ENCODE results near the gene ZNF808. TPM values are rescaled to one million over a fixed set of nuclear protein-coding genes. Genes with fewer than 3 reads are reported as not detected.

ZNF808 gene
- polyA plus RNA-seq, 1 of the 3 experiments (the other 2 are of a cell fraction), result 3.3 TPM

DNA sequence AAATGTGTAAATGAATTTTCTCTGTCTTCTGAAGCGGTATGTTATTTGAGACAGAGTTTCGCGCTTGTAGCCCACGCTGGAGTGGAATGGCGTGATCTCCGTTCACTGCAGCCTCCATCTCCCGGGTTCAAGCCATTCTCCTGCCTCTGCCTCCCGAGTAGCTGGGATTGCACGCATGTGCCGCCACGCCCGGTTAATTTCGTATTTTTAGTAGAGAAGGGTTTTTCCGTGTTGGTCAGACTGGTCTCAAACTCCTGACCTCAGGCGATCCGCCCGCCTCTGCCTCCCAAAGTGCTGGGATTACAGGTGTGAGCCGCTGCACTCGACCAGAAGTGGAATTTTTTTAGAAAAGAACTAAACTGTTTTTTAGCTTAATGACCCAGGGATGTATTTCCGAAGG, 3.4 kb upstream of the ZNF808 start:
- CTCF ChIA-PET, result no interaction called here
- H3K27ac ChIP-seq (ENCODE audit: low read depth in 2 of 2, low read length in 1 of 2), result no peak overlapping the region
- no peaks in the 10 kb centered on the region for H3K9me3 ChIP-seq
- H2AFZ ChIP-seq (ENCODE audit: low read depth), result no peak overlapping the region
- H3K4me1 ChIP-seq (ENCODE audit: control insufficient read depth in 1 of 2, insufficient read depth in 2 of 2, low read depth in 1 of 2, low read length in 1 of 2), result peaks cover 0 to 10% of the 10 kb centered on the region in 2 experiments; a peak in 1 of 4 replicates
- H3K4me2 ChIP-seq, result no peak overlapping the region
- no peaks in the 10 kb centered on the region for H3K27me3 ChIP-seq (ENCODE audit: insufficient read depth)
- 67% methylated on average over 20 of the region's 20 CpGs for WGBS (ENCODE audit: low lambda C conversion rate)
- peaks cover 11% of the 10 kb centered on the region for H3F3A ChIP-seq (replicated peaks; ENCODE audit: insufficient read depth)
- H3K36me3 ChIP-seq (replicated peaks in 1 of 2; ENCODE audit: control insufficient read depth in 1 of 2, insufficient read depth in 2 of 2, low read length in 1 of 2), result no peaks in the 10 kb centered on the region
- no peaks in the 10 kb centered on the region for H4K20me1 ChIP-seq (ENCODE audit: insufficient read depth)
- H3K9me2 ChIP-seq, result no peaks in the 10 kb centered on the region
- H3K9ac ChIP-seq, result no peak overlapping the region
- TF ChIP-seq FOXJ3 (CRISPR knock-in tag; IDR thresholded peaks at IDR 0.05), result no peak
- TF ChIP-seq, protein P1, sequence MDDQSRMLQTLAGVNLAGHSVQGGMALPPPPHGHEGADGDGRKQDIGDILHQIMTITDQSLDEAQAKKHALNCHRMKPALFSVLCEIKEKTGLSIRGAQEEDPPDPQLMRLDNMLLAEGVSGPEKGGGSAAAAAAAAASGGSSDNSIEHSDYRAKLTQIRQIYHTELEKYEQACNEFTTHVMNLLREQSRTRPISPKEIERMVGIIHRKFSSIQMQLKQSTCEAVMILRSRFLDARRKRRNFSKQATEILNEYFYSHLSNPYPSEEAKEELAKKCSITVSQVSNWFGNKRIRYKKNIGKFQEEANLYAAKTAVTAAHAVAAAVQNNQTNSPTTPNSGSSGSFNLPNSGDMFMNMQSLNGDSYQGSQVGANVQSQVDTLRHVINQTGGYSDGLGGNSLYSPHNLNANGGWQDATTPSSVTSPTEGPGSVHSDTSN (IDR thresholded peaks at IDR 0.05), result no peak
- POLR2A ChIA-PET, result no interaction called here
- H3K79me2 ChIP-seq (ENCODE audit: insufficient read depth), result peaks cover 14% of the 10 kb centered on the region
- no peak for DNase-seq
- no peak overlapping the region for H3K4me3 ChIP-seq (ENCODE audit: low read depth in 2 of 2, low read length in 1 of 2)

DNA sequence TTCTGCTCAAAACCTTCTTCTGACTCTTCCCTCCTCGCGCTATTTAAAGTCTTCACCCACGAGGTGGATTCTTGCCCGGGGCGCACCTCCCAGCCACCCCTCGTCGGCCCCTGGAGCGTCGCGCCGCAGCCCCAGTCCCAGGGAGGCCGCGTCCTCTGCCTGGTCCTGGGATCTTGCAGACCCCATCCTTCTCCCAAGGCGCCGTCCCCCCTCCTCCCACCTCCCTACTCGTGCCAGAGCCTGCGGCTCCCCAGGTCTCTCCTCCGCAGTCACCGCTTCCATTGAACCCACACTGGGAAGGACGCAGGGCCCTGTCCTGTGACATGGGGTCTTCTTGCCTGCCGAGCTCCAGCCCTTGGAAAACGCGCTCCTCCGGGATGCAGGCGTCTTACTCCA, 486 bp downstream of the ZNF808 start:
- peak; percentile 45 for DNase-seq
- ChIA-PET POLR2A (interaction anchor here (0.5 kb wide), 1 partner anchor 206 kb away, joined by 3 read pairs; no protein-coding TSS in a partner anchor), CTCF (no interaction called here)
- Histone ChIP-seq H3K27me3 (ENCODE audit: insufficient read depth) (no peaks in the 10 kb centered on the region), H3K27ac (ENCODE audit: low read depth in 2 of 2, low read length in 1 of 2) (peak overlapping the region; percentile 75 to 76), H3K4me2 (peak overlapping the region; percentile 83), H2AFZ (ENCODE audit: low read depth) (peak overlapping the region; percentile 93), H3K9me3 (no peaks in the 10 kb centered on the region), H3K36me3 (replicated peaks in 1 of 2; ENCODE audit: control insufficient read depth in 1 of 2, insufficient read depth in 2 of 2, low read length in 1 of 2) (no peaks in the 10 kb centered on the region), H4K20me1 (ENCODE audit: insufficient read depth) (no peaks in the 10 kb centered on the region), H3K4me1 (ENCODE audit: control insufficient read depth in 1 of 2, insufficient read depth in 2 of 2, low read depth in 1 of 2, low read length in 1 of 2) (peaks cover 0 to 10% of the 10 kb centered on the region in 2 experiments; a peak in 1 of 4 replicates), H3K79me2 (ENCODE audit: insufficient read depth) (peaks cover 23% of the 10 kb centered on the region), H3K9me2 (no peaks in the 10 kb centered on the region), H3K9ac (peak overlapping the region; percentile 89), H3K4me3 (ENCODE audit: low read depth in 2 of 2, low read length in 1 of 2) (peak overlapping the region; percentile 73 to 78), H3F3A (replicated peaks; ENCODE audit: insufficient read depth) (peaks cover 11% of the 10 kb centered on the region)
- TF ChIP-seq RXRA (IDR thresholded peaks at IDR 0.05; ENCODE audit: borderline replicate concordance, low read depth), result no peak
- TF ChIP-seq, protein P2, sequence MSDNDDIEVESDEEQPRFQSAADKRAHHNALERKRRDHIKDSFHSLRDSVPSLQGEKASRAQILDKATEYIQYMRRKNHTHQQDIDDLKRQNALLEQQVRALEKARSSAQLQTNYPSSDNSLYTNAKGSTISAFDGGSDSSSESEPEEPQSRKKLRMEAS (IDR thresholded peaks at IDR 0.05; ENCODE audit: low read depth), result no peak; the same call in 1 of the 2 replicates
- no peak for TF ChIP-seq FOSL2 (IDR thresholded peaks at IDR 0.05; ENCODE audit: borderline replicate concordance, low read depth)
- TF ChIP-seq TAF1 (IDR thresholded peaks at IDR 0.05; ENCODE audit: borderline replicate concordance, low read depth, low read length), result no peak
- no peak for TF ChIP-seq MEF2A (IDR thresholded peaks at IDR 0.05; ENCODE audit: borderline replicate concordance, low read depth)
- TF ChIP-seq, protein P3, sequence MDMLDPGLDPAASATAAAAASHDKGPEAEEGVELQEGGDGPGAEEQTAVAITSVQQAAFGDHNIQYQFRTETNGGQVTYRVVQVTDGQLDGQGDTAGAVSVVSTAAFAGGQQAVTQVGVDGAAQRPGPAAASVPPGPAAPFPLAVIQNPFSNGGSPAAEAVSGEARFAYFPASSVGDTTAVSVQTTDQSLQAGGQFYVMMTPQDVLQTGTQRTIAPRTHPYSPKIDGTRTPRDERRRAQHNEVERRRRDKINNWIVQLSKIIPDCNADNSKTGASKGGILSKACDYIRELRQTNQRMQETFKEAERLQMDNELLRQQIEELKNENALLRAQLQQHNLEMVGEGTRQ (IDR thresholded peaks at IDR 0.05; ENCODE audit: borderline replicate concordance, low read depth, low read length), result no peak
- WGBS (ENCODE audit: low lambda C conversion rate), result 4% methylated on average over 25 of the region's 25 CpGs

DNA sequence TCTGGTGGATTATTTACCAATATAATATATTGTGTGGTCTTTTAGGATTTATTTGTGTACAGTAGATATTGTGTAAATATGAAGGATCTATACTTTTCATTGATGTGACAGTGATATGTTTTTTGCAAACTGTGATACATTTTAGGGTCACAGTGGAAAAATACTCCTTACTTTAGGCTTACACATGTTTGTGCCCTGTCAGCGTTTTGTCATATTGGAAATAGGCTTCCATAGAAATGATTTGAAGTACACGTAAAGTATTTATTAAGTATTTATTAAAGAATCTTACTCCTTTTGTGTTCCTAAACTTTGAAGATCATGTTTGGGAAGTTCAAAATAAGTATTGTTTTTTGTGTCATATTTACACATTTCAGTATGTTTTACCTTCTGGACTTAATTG, 5.0 kb downstream of the ZNF808 start:
- H3K4me1 ChIP-seq (ENCODE audit: control insufficient read depth in 1 of 2, insufficient read depth in 2 of 2, low read depth in 1 of 2, low read length in 1 of 2), result peaks cover 0 to 10% of the 10 kb centered on the region in 2 experiments; a peak in 1 of 4 replicates
- no peak for DNase-seq
- POLR2A ChIA-PET, result no interaction called here
- no peaks in the 10 kb centered on the region for H4K20me1 ChIP-seq (ENCODE audit: insufficient read depth)
- no peak overlapping the region for H3K4me2 ChIP-seq
- H3K36me3 ChIP-seq (replicated peaks in 1 of 2; ENCODE audit: control insufficient read depth in 1 of 2, insufficient read depth in 2 of 2, low read length in 1 of 2), result peaks cover 0 to 5% of the 10 kb centered on the region in 2 experiments
- no peak overlapping the region for H3K27ac ChIP-seq (ENCODE audit: low read depth in 2 of 2, low read length in 1 of 2)
- H3K4me3 ChIP-seq (ENCODE audit: low read depth in 2 of 2, low read length in 1 of 2), result no peak overlapping the region
- H3K9ac ChIP-seq, result no peak overlapping the region
- CTCF ChIA-PET, result no interaction called here
- H3K79me2 ChIP-seq (ENCODE audit: insufficient read depth), result peaks cover 23% of the 10 kb centered on the region
- no peak overlapping the region for H2AFZ ChIP-seq (ENCODE audit: low read depth)
- TF ChIP-seq EP300 (IDR thresholded peaks at IDR 0.05; ENCODE audit: borderline replicate concordance in 1 of 2, low read depth in 1 of 2, low read length in 1 of 2), result no peak
- TF ChIP-seq NFIC (IDR thresholded peaks at IDR 0.05; ENCODE audit: borderline replicate concordance), result no peak
- no peak for TF ChIP-seq SIN3A (IDR thresholded peaks at IDR 0.05; ENCODE audit: borderline replicate concordance, low read depth, low read length)
- TF ChIP-seq, protein P1 (IDR thresholded peaks at IDR 0.05), result no peak
- no peak for TF ChIP-seq TEAD4 (IDR thresholded peaks at IDR 0.05; ENCODE audit: borderline replicate concordance, insufficient read depth)
- no peak for TF ChIP-seq NRF1 (IDR thresholded peaks at IDR 0.05; ENCODE audit: low read depth, low read length)
- no peak for TF ChIP-seq EZH2phosphoT487 (IDR thresholded peaks at IDR 0.05; ENCODE audit: borderline replicate concordance, low read depth)
- no peak for TF ChIP-seq MXI1 (IDR thresholded peaks at IDR 0.05; ENCODE audit: low read depth, low read length)
- WGBS (ENCODE audit: low lambda C conversion rate), result 88% methylated on average over 2 of the region's 2 CpGs
- no peaks in the 10 kb centered on the region for H3K27me3 ChIP-seq (ENCODE audit: insufficient read depth)
- no peaks in the 10 kb centered on the region for H3K9me2 ChIP-seq
- H3F3A ChIP-seq (replicated peaks; ENCODE audit: insufficient read depth), result peaks cover 5% of the 10 kb centered on the region
- no peaks in the 10 kb centered on the region for H3K9me3 ChIP-seq
